Stomach (tissue), 9 donors: ENCODE measurements around the gene PRSS21. TPM values are rescaled to one million over a fixed set of nuclear protein-coding genes. Genes with fewer than 3 reads are reported as not detected.
A peak's percentile ranks its signal among the peaks of the same experiment; 100 is the strongest.

ENCODE experiments used
- DNase-seq, 2 donors: peaks; one replicate each; pipeline versions ENCODE4 v3.0.0 to v3.0.0-alpha.2; 2013 to 2019
- H3K27ac ChIP-seq, 5 donors: fragments of 200-600 bp in 4 of 5; sonication (generic) in 4 of 5; one replicate each; pipeline ENCODE4 v1.5.1; 2013 to 2019; ENCODE audit warnings: mild to moderate bottlenecking in 1 of 5, moderate library complexity in 1 of 5
- H3K27me3 ChIP-seq, 3 donors: fragments of 200-600 bp; sonication (generic); one replicate each; pipeline ENCODE4 v1.5.1; 2017 to 2019; ENCODE audit warnings: mixed run types in 1 of 3
- H3K36me3 ChIP-seq, 4 donors: fragments of 200-600 bp; sonication (generic); 1 replicate in 3 of 4; 2 replicates in 1 of 4; pipeline ENCODE4 v1.5.1; 2016 to 2019
- H3K4me1 ChIP-seq, 4 donors: fragments of 200-600 bp; sonication (generic); one replicate each; pipeline ENCODE4 v1.5.1; 2016 to 2019
- H3K4me3 ChIP-seq, 4 donors: fragments of 200-600 bp; sonication (generic) in 3 of 4; one replicate each; pipeline ENCODE4 v1.5.1; 2016 to 2019; ENCODE audit warnings: mild to moderate bottlenecking in 1 of 4
- H3K9me3 ChIP-seq, 4 donors: fragments of 200-600 bp; sonication (generic); one replicate each; pipeline ENCODE4 v1.5.1; 2016 to 2019
- EP300 ChIP-seq: sonication (generic); formaldehyde crosslinking; IDR thresholded peaks from one replicate; pipeline ENCODE4 v1.6.1; 2017; ENCODE audit warnings: antibody characterized with exemption
- POLR2A ChIP-seq, 4 donors: fragments of 450-650 bp; IDR thresholded peaks; one replicate each; pipeline ENCODE4 v1.6.1; 2016; ENCODE audit warnings: antibody characterized with exemption in 4 of 4, control low read depth in 2 of 4, mild to moderate bottlenecking in 1 of 4, moderate library complexity in 1 of 4
- POLR2AphosphoS5 ChIP-seq, 3 donors: sonication (generic); formaldehyde crosslinking; IDR thresholded peaks; one replicate each; pipeline ENCODE4 v1.6.1; 2016; ENCODE audit warnings: antibody characterized with exemption in 3 of 3
- WGBS, 5 donors: extraction: QIAGEN DNeasy Blood & Tissue Kit in 3 of 5; methylation state at CpG; one replicate each; pipeline versions ENCODE4 v1.1.5 to v1.1.7; 2013 to 2018; 5-methylcytosine and 5-hydroxymethylcytosine counted together
- intact Hi-C: fragments of 100-400 bp; cut with DNase I; formaldehyde crosslinking; loops from one replicate; pipeline ENCODE4 v1.15.1; 2023; ENCODE audit warnings: low total_unique reads
- polyA plus RNA-seq, 3 donors: library from polyadenylated mRNA; stranded (reverse); fragments of 200-250 nt; gene quantifications; one replicate each; pipeline ENCODE4 v1.2.3, GENCODE V29; 2013
- total RNA-seq, 5 donors: library from RNA; depleted of rRNA; stranded (reverse); fragments of >200 nt; gene quantifications; one replicate each; pipeline versions ENCODE4 v1.1.0 to v1.2.3, GENCODE V29; 2014 to 2016
- TF ChIP-seq, protein P1 (sequence below), 7 experiments: fragments of 450-650 bp in 4 of 7; fragments of 200-600 bp in 3 of 7; sonication (generic) in 3 of 7; IDR thresholded peaks; one replicate each; pipeline ENCODE4 v1.5.1; 2016 to 2019; ENCODE audit warnings: antibody characterized with exemption in 7 of 7, control low read depth in 2 of 7, mild to moderate bottlenecking in 1 of 7
- donor health status: healthy with polysubstance abuse.
- donor health status: Bipolar disorder and iron deficiency.
- donor health status: healthy.

The PRSS21 gene
- total and polyA plus RNA-seq, 8 donors, result 0.50 to 2.9 (median 0.88) TPM; not detected in 4

DNA sequence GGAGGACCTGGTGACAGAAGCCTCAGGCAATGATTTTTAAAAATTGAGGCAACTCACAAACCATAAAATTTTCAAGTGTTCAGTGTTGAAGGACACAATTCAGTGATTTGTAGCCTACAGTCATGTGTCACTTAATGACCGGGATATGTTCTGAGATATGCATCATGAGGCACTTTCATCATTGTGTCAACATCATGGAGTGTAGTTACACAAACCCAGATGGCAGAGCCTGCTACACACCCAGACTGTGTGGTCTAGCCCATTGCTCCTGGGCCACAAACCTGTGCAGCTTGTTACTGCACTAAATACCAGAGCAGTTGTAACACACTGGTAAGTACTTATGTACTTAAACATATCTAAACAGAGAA, 17.2 kb upstream of the PRSS21 start:
- Histone ChIP-seq H3K4me3 (no peak overlapping the region), H3K36me3 (no peaks in the 10 kb centered on the region), H3K4me1 (peaks cover 0 to 24% (median 3%) of the 10 kb centered on the region in 4 donors), H3K27ac (peak overlapping the region; percentile 37 to 76 (median 54)), H3K9me3 (peaks cover 0 to 15% (median 12%) of the 10 kb centered on the region in 4 donors), H3K27me3 (peaks cover 0 to 28% (median 4%) of the 10 kb centered on the region in 3 donors)
- intact Hi-C loops, result no loop called here
- peak; percentile 67 to 88 for DNase-seq
- TF ChIP-seq EP300 (no peak), POLR2AphosphoS5 (IDR thresholded peaks at IDR 0.05) (peak in 2 of 3 donors; percentile 66 to 81), POLR2A (IDR thresholded peaks at IDR 0.05) (no peak)
- TF ChIP-seq, protein P1, sequence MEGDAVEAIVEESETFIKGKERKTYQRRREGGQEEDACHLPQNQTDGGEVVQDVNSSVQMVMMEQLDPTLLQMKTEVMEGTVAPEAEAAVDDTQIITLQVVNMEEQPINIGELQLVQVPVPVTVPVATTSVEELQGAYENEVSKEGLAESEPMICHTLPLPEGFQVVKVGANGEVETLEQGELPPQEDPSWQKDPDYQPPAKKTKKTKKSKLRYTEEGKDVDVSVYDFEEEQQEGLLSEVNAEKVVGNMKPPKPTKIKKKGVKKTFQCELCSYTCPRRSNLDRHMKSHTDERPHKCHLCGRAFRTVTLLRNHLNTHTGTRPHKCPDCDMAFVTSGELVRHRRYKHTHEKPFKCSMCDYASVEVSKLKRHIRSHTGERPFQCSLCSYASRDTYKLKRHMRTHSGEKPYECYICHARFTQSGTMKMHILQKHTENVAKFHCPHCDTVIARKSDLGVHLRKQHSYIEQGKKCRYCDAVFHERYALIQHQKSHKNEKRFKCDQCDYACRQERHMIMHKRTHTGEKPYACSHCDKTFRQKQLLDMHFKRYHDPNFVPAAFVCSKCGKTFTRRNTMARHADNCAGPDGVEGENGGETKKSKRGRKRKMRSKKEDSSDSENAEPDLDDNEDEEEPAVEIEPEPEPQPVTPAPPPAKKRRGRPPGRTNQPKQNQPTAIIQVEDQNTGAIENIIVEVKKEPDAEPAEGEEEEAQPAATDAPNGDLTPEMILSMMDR (IDR thresholded peaks at IDR 0.05), result no peak
- WGBS, 5 donors, result 26 to 53% (median 35%) methylated on average over 1 of the region's 1 CpG

DNA sequence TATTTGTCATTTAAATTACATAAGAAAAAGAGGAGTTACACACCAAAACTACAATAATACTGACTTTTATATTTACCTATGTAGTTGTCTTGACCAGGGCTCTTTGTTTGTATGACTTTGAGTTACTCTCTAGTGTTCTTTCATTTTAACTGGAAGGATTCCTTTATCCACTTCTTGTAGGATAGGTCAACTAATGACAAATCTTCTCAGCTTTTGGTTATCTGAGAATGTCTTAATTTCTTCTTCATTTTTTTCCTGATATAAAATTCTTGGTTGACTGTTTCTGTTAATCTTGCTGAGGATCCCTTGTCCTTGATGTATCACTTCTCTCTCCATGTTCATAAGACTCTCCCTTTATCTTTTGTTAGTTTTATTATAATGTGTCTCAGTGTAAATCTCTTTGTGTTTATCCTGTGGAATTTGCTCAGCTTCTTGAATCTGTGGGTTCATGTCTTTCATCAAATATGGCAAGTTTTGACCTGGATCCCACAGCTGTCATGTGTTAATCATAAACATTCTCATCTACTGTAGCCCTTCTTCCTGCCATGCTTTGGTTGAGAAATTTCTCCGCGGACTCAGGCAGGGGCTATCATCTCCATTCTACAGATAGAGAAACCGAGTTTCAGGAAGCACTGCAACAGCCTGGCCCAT, 13.4 kb upstream of the PRSS21 start:
- peaks cover 0 to 38% (median 0%) of the 10 kb centered on the region in 3 donors for H3K27me3 ChIP-seq
- intact Hi-C loops, result no loop called here
- no peak for DNase-seq
- peaks cover 0 to 15% (median 14%) of the 10 kb centered on the region in 4 donors for H3K9me3 ChIP-seq
- 79 to 85% (median 82%) methylated on average over 3 of the region's 3 CpGs for WGBS, 5 donors
- no peaks in the 10 kb centered on the region for H3K36me3 ChIP-seq
- TF ChIP-seq EP300 (no peak), POLR2AphosphoS5 (IDR thresholded peaks at IDR 0.05) (no peak), POLR2A (IDR thresholded peaks at IDR 0.05) (no peak)
- TF ChIP-seq, protein P1 (IDR thresholded peaks at IDR 0.05), result no peak
- H3K27ac ChIP-seq, result no peak overlapping the region
- peaks cover 0 to 10% (median 0%) of the 10 kb centered on the region in 4 donors for H3K4me1 ChIP-seq
- no peak overlapping the region for H3K4me3 ChIP-seq

DNA sequence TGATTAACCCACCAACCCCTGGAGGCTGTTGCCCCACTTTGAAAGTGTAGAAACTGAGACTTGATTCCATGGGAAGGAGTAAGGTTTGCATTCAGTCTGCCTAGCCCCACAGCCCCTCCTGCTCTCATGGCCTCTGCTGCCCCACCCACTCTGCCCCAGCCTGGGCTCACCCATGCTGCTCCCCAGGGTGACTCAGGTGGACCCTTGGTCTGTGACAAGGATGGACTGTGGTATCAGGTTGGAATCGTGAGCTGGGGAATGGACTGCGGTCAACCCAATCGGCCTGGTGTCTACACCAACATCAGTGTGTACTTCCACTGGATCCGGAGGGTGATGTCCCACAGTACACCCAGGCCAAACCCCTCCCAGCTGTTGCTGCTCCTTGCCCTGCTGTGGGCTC, 12.3 kb upstream of the PRSS21 start:
- intact Hi-C loops, result no loop called here
- no peak overlapping the region for H3K4me3 ChIP-seq
- no peak overlapping the region for H3K27ac ChIP-seq
- no peak for DNase-seq
- no peaks in the 10 kb centered on the region for H3K4me1 ChIP-seq
- TF ChIP-seq POLR2AphosphoS5 (IDR thresholded peaks at IDR 0.05), result no peak
- TF ChIP-seq EP300, result no peak
- TF ChIP-seq, protein P1 (IDR thresholded peaks at IDR 0.05), result no peak
- no peak for TF ChIP-seq POLR2A (IDR thresholded peaks at IDR 0.05)
- H3K9me3 ChIP-seq, result peaks cover 0 to 15% (median 14%) of the 10 kb centered on the region in 4 donors
- WGBS, 5 donors, result 87 to 100% (median 94%) methylated on average over 1 to 4 of the region's 4 CpGs
- H3K27me3 ChIP-seq, result peaks cover 0 to 27% (median 0%) of the 10 kb centered on the region in 3 donors
- no peaks in the 10 kb centered on the region for H3K36me3 ChIP-seq

DNA sequence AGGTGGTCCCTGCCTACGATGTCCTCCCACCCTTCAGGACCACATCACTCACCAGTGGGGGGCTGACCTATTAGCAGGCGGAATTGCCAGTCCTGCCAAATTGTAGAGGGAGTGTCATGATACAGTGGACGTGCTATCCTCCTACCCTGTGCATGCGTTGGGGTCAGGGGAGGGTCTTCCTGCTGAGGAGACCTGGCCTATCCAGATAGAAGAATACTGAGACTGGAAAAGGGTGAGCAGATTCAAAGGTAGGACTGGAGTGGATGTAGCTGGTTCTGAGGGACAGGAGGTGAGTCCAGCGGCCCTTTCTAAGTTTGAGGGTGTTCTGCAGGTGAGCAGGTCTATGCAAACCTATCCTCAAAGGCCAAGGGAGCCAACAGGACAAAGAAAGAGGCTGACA, 10.8 kb upstream of the PRSS21 start:
- TF ChIP-seq POLR2A (IDR thresholded peaks at IDR 0.05) (no peak), EP300 (no peak), POLR2AphosphoS5 (IDR thresholded peaks at IDR 0.05) (no peak)
- TF ChIP-seq, protein P1 (IDR thresholded peaks at IDR 0.05), result no peak
- intact Hi-C loops, result no loop called here
- peaks cover 0 to 36% (median 0%) of the 10 kb centered on the region in 3 donors for H3K27me3 ChIP-seq
- no peak for DNase-seq
- H3K9me3 ChIP-seq, result peaks cover 0 to 15% (median 14%) of the 10 kb centered on the region in 4 donors
- H3K27ac ChIP-seq, result no peak overlapping the region
- no peaks in the 10 kb centered on the region for H3K4me1 ChIP-seq
- no peak overlapping the region for H3K4me3 ChIP-seq
- H3K36me3 ChIP-seq, result no peaks in the 10 kb centered on the region
- WGBS, 5 donors, result 75 to 98% (median 80%) methylated on average over 4 to 5 of the region's 5 CpGs
